Spleen (tissue), 7 donors: Measurements from ENCODE around the gene MYO15A.

Experiments
- POLR2A ChIP-seq, 3 donors: fragments of 450-650 bp; IDR thresholded peaks; one replicate each; pipeline ENCODE4 v1.5.1; 2017; ENCODE audit warnings: antibody characterized with exemption in 3 of 3, mild to moderate bottlenecking in 1 of 3
- POLR2AphosphoS5 ChIP-seq, 3 donors: sonication (generic); formaldehyde crosslinking; IDR thresholded peaks; one replicate each; pipeline ENCODE4 v1.5.1; 2017; ENCODE audit warnings: antibody characterized with exemption in 3 of 3
- TF ChIP-seq, protein P1 (sequence below), 11 experiments: fragments of 200-600 bp in 7 of 11; fragments of 450-650 bp in 4 of 11; sonication (generic) in 4 of 11; IDR thresholded peaks in 8 of 11; conservative IDR thresholded peaks in 3 of 11; 1 replicate in 7 of 11; 2 replicates in 4 of 11; pipeline versions ENCODE4 v1.4.0 to v1.8.0; 2016 to 2021; ENCODE audit warnings: antibody characterized with exemption in 11 of 11, inconsistent platforms in 4 of 11, mild to moderate bottlenecking in 1 of 11
- donor health status: DM: no; HTN: no; CAD: no; lungs with moderate emphysema.
- donor health status: DM: no; HTN: no; CAD: no.
- donor health status: DM: no; HTN: no; CAD: no.

DNA sequence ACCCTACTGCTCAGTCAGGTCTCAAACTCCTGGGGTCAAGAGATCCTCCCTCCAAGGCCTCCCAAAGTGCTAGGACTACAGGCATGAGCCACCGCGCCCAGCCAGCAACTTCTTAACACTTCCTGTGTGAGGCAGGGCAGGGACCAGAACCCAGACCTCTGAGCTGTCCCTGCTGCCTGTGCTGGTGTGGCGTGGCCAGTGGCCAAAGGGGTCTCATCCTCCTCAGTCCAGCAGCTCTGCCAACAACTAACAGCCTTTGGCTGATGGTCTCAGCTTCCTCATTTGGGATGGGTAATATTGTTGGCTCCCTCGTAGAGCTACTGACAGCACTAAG, 115.5 kb downstream of the MYO15A start:
- TF ChIP-seq, protein P1, sequence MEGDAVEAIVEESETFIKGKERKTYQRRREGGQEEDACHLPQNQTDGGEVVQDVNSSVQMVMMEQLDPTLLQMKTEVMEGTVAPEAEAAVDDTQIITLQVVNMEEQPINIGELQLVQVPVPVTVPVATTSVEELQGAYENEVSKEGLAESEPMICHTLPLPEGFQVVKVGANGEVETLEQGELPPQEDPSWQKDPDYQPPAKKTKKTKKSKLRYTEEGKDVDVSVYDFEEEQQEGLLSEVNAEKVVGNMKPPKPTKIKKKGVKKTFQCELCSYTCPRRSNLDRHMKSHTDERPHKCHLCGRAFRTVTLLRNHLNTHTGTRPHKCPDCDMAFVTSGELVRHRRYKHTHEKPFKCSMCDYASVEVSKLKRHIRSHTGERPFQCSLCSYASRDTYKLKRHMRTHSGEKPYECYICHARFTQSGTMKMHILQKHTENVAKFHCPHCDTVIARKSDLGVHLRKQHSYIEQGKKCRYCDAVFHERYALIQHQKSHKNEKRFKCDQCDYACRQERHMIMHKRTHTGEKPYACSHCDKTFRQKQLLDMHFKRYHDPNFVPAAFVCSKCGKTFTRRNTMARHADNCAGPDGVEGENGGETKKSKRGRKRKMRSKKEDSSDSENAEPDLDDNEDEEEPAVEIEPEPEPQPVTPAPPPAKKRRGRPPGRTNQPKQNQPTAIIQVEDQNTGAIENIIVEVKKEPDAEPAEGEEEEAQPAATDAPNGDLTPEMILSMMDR (IDR thresholded peaks at IDR 0.05 in 8 of 11, conservative IDR thresholded peaks at IDR 0.05 in 3 of 11): no peak
- TF ChIP-seq POLR2A (IDR thresholded peaks at IDR 0.05) (no peak), POLR2AphosphoS5 (IDR thresholded peaks at IDR 0.05) (no peak)
